ENCODE data around the gene NRXN3. TPM values are rescaled to one million over a fixed set of nuclear protein-coding genes. Genes with fewer than 3 reads are reported as not detected.

NRXN3 gene
- total RNA-seq, 1 donor from 2014 or later = 18.0 TPM

- Histone ChIP-seq H4K20me1 (ENCODE audit: insufficient read depth, low read length) (no peaks in the 10 kb centered on the region), H3K36me3 (ENCODE audit: insufficient read depth, low read length) (no peaks in the 10 kb centered on the region), H3K9me3 (ENCODE audit: insufficient read depth, low read depth, low read length) (no peaks in the 10 kb centered on the region), H3K4me3 (ENCODE audit: insufficient read depth, low read depth, low read length) (no peak overlapping the region), H3K9ac (ENCODE audit: low read length) (no peak overlapping the region), H3K27me3 (ENCODE audit: insufficient read depth, low read length) (no peaks in the 10 kb centered on the region), H2AFZ (ENCODE audit: low read depth, low read length) (no peak overlapping the region), H3K79me2 (ENCODE audit: insufficient read depth, low read length) (no peaks in the 10 kb centered on the region), H3K4me1 (ENCODE audit: insufficient read depth, low read length) (no peaks in the 10 kb centered on the region), H3K27ac (ENCODE audit: low read depth, low read length) (no peak overlapping the region), H3K4me2 (ENCODE audit: low read length) (no peak overlapping the region)
- TF ChIP-seq CTCF (IDR thresholded peaks at IDR 0.05; ENCODE audit: insufficient read depth, low read depth, low read length) (no peak), EZH2 (IDR thresholded peaks at IDR 0.05; ENCODE audit: insufficient read depth, low read length) (no peak)
- H3K4me1 Mint-ChIP-seq (ENCODE audit: low read depth, unreplicated experiment) = no peaks in the 10 kb centered on the region
- no peak for FAIRE-seq
- H3K27me3 Mint-ChIP-seq (ENCODE audit: low read depth, unreplicated experiment) = no peaks in the 10 kb centered on the region
- no peak overlapping the region for H3K4me3 Mint-ChIP-seq (ENCODE audit: unreplicated experiment)
- H3K27ac Mint-ChIP-seq (ENCODE audit: unreplicated experiment) = no peak overlapping the region
- peaks cover 2% of the 10 kb centered on the region for H3K9me3 Mint-ChIP-seq (ENCODE audit: unreplicated experiment)
- DNase-seq (ENCODE audit: low read depth) = no peak
- H3K36me3 Mint-ChIP-seq (ENCODE audit: low read depth, unreplicated experiment) = peaks cover 2% of the 10 kb centered on the region
Measured at GRCh38 chr14:79698298-79698711, 1528.1 kb downstream of the NRXN3 start.

GRCh38 chr14:79699206-79699605 is 1529.0 kb downstream of the NRXN3 start:
- peaks cover 2% of the 10 kb centered on the region for H3K36me3 Mint-ChIP-seq (ENCODE audit: low read depth, unreplicated experiment)
- H3K27ac Mint-ChIP-seq (ENCODE audit: unreplicated experiment) = no peak overlapping the region
- Histone ChIP-seq H3K4me1 (ENCODE audit: insufficient read depth, low read length) (no peaks in the 10 kb centered on the region), H3K9me3 (ENCODE audit: insufficient read depth, low read depth, low read length) (no peaks in the 10 kb centered on the region), H3K4me3 (ENCODE audit: insufficient read depth, low read depth, low read length) (no peak overlapping the region), H3K27me3 (ENCODE audit: insufficient read depth, low read length) (no peaks in the 10 kb centered on the region), H3K9ac (ENCODE audit: low read length) (no peak overlapping the region), H4K20me1 (ENCODE audit: insufficient read depth, low read length) (no peaks in the 10 kb centered on the region), H3K36me3 (ENCODE audit: insufficient read depth, low read length) (no peaks in the 10 kb centered on the region), H3K79me2 (ENCODE audit: insufficient read depth, low read length) (no peaks in the 10 kb centered on the region), H3K27ac (ENCODE audit: low read depth, low read length) (no peak overlapping the region), H2AFZ (ENCODE audit: low read depth, low read length) (no peak overlapping the region), H3K4me2 (ENCODE audit: low read length) (no peak overlapping the region)
- H3K4me3 Mint-ChIP-seq (ENCODE audit: unreplicated experiment) = no peak overlapping the region
- no peak for TF ChIP-seq CTCF (IDR thresholded peaks at IDR 0.05; ENCODE audit: insufficient read depth, low read depth, low read length)
- TF ChIP-seq EZH2 (IDR thresholded peaks at IDR 0.05; ENCODE audit: insufficient read depth, low read length) = no peak
- peaks cover 2% of the 10 kb centered on the region for H3K9me3 Mint-ChIP-seq (ENCODE audit: unreplicated experiment)
- peaks cover 1% of the 10 kb centered on the region for H3K4me1 Mint-ChIP-seq (ENCODE audit: low read depth, unreplicated experiment)
- DNase-seq (ENCODE audit: low read depth) (no peak), FAIRE-seq (no peak)
- H3K27me3 Mint-ChIP-seq (ENCODE audit: low read depth, unreplicated experiment) = no peaks in the 10 kb centered on the region

GRCh38 chr14:79701371-79701770 is 1531.2 kb downstream of the NRXN3 start:
- Mint-ChIP-seq H3K4me3 (ENCODE audit: unreplicated experiment) (no peak overlapping the region), H3K36me3 (ENCODE audit: low read depth, unreplicated experiment) (peaks cover 2% of the 10 kb centered on the region), H3K9me3 (ENCODE audit: unreplicated experiment) (peaks cover 2% of the 10 kb centered on the region), H3K27ac (ENCODE audit: unreplicated experiment) (no peak overlapping the region), H3K4me1 (ENCODE audit: low read depth, unreplicated experiment) (peaks cover 6% of the 10 kb centered on the region), H3K27me3 (ENCODE audit: low read depth, unreplicated experiment) (no peaks in the 10 kb centered on the region)
- TF ChIP-seq CTCF (IDR thresholded peaks at IDR 0.05; ENCODE audit: insufficient read depth, low read depth, low read length) = no peak
- Histone ChIP-seq H3K79me2 (ENCODE audit: insufficient read depth, low read length) (no peaks in the 10 kb centered on the region), H2AFZ (ENCODE audit: low read depth, low read length) (no peak overlapping the region), H3K9me3 (ENCODE audit: insufficient read depth, low read depth, low read length) (no peaks in the 10 kb centered on the region), H3K27ac (ENCODE audit: low read depth, low read length) (no peak overlapping the region), H3K27me3 (ENCODE audit: insufficient read depth, low read length) (no peaks in the 10 kb centered on the region), H3K4me2 (ENCODE audit: low read length) (no peak overlapping the region), H3K9ac (ENCODE audit: low read length) (no peak overlapping the region), H4K20me1 (ENCODE audit: insufficient read depth, low read length) (no peaks in the 10 kb centered on the region), H3K4me1 (ENCODE audit: insufficient read depth, low read length) (no peaks in the 10 kb centered on the region), H3K4me3 (ENCODE audit: insufficient read depth, low read depth, low read length) (no peak overlapping the region), H3K36me3 (ENCODE audit: insufficient read depth, low read length) (no peaks in the 10 kb centered on the region)
- DNase-seq (ENCODE audit: low read depth) (no peak), FAIRE-seq (no peak)

Data from astrocyte (in vitro differentiated cells and primary cell).